GM08714 (cell line): ENCODE measurements around the gene PRKAA2.

Experiments
- H3K4me3 ChIP-seq: fragments of 200-500 bp; sonication (Bioruptor generic); 2 replicates; pipeline ENCODE4 v1.5.1; 2014; ENCODE audit warnings: mild to moderate bottlenecking, low read length, inconsistent platforms
- ZNF274 ChIP-seq: IDR thresholded peaks from 2 replicates; pipeline ENCODE4 v1.6.1; 2012; ENCODE audit warnings: mild to moderate bottlenecking, low read depth, low read length

The PRKAA2 gene

GRCh38 chr1:56719171-56719570 lies 74.1 kb downstream of the PRKAA2 start:
- TF ChIP-seq ZNF274: no peak
- no peak overlapping the region for H3K4me3 ChIP-seq

DNA sequence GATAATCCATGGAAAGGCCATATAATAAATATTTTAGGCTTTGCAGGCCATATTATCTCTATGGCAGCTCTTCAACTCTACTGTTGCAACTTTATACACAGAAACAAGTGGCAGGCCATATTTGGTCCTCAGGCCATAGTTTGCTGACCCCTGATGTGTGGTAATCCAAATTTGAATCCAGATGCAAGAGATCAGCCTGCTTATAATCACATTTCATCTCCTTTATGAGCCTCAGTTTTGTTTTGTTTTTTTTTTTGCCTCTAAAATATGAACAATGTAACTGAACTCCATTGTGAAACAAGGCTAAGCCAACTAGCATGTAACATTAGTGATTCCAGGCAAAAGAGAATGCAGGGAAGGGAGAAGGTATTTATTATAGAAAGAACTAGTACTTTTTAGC lies 81.6 kb downstream of the PRKAA2 start:
- no peak for TF ChIP-seq ZNF274
- no peak overlapping the region for H3K4me3 ChIP-seq

GRCh38 chr1:56728964-56729363 lies 83.8 kb downstream of the PRKAA2 start:
- no peak overlapping the region for H3K4me3 ChIP-seq
- TF ChIP-seq ZNF274: no peak

DNA sequence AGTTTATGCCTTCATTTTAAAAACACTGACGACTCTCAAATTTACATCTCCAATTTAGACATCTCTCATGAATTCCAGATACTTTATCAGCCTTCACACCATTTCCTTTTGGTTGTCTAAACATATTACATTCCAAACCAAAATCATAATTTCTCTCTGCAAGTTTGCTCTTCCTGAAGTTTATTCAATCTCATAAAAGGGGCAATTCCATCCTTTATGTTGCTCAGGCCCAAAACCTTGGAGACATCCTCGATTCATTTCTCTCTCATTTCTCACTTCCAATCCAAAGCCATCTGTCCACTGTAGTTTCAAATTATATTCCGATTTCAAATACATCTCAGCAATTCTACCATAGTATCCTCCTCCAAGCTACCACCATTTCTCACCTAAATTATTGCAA lies 100.1 kb downstream of the PRKAA2 start:
- no peak overlapping the region for H3K4me3 ChIP-seq
- no peak for TF ChIP-seq ZNF274

GRCh38 chr1:56754708-56755479 lies 109.8 kb downstream of the PRKAA2 start:
- no peak overlapping the region for H3K4me3 ChIP-seq
- TF ChIP-seq ZNF274: no peak

GRCh38 chr1:56755911-56756310 lies 110.8 kb downstream of the PRKAA2 start:
- no peak overlapping the region for H3K4me3 ChIP-seq
- no peak for TF ChIP-seq ZNF274

GRCh38 chr1:56758135-56758534 lies 113.0 kb downstream of the PRKAA2 start:
- no peak for TF ChIP-seq ZNF274
- no peak overlapping the region for H3K4me3 ChIP-seq

GRCh38 chr1:56758794-56759193 lies 113.7 kb downstream of the PRKAA2 start:
- no peak for TF ChIP-seq ZNF274
- H3K4me3 ChIP-seq: no peak overlapping the region
